GM18519 (cell line): ENCODE data around the gene BTBD2.
"Not testable (repeated sequence)": the region's sequence is repeated elsewhere in the genome, so short reads cannot be mapped to it uniquely, and the experiment has no call there.

Source experiments
- ATAC-seq: cut with Tn5 transposase; IDR thresholded peaks from one replicate; pipeline ENCODE4 v1.9.1; 2021; ENCODE audit warnings: mild to moderate bottlenecking, moderate library complexity; ENCODE audit not compliant: unreplicated experiment, low FRiP score

The BTBD2 gene

DNA sequence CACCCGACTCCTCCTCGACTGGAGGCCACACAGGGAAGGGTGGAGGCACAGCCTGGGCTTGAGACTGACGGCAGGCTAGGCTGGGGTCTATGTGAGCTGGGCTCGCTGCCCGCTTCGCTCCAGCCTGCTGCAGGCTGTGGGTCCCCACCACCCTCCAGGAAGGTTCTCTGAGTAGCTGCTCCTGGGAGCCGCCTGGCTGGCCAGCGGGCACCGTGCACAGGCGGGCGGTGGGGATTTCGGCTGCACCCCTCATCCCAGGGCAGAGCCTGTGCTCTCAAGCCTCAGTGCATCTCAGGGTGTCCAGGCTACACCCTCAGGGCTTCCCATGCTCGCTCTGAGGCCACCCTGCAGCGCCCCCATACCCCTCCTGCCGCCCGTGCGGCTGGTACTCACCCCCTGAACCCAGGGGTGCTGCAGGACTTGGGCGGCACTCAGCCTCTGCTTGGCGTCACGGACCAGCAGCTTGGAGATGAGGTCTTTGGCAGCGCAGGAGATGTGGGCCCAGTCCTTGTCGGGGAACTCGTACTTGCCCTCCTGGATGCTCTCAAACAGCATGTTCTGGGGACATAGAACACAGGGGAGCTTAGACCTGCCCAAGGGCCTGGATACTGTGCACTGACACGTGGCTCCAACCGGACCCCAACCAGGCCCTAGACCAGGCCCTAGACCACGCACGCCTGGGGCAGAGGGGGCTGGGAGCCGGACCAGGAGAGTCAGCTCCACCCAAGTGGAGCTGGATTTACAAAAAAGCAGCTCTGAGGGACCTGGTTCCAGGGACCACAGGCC is 25.3 kb upstream of the BTBD2 start:
- ATAC-seq: no peak

DNA sequence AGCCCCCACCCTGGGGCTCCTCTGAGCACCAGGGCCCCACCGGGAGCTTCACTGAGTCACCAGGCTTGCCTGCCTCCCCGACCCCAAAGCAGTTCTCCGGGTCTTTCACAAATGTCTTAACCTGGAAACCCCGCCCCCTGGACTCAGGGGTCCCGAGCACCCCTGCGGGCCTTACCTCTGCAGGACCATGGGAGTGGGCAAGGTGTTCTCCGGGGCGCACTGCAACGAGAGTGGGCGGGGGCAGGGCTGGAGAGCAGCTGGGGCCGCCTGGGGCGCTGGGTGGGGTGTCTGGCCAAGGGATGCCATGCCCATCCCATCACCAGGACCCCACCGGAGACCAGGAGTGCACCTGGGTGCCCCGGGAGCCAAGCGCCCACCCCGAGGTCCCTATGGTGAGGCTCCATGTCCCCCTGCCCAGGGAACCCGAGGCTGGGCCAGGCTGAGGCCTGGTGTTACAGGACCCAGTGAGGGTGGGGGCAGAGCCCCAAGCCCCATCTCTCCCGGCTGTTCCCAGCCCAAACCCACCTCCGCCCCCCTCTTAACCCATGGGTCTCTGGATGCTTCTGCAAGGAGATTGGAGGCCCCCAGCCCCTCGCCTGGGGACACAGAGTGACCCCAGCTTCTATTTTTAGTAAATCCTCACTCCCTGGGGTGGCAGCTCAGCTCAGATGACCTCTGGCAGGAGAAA is 24.6 kb upstream of the BTBD2 start:
- no peak for ATAC-seq

DNA sequence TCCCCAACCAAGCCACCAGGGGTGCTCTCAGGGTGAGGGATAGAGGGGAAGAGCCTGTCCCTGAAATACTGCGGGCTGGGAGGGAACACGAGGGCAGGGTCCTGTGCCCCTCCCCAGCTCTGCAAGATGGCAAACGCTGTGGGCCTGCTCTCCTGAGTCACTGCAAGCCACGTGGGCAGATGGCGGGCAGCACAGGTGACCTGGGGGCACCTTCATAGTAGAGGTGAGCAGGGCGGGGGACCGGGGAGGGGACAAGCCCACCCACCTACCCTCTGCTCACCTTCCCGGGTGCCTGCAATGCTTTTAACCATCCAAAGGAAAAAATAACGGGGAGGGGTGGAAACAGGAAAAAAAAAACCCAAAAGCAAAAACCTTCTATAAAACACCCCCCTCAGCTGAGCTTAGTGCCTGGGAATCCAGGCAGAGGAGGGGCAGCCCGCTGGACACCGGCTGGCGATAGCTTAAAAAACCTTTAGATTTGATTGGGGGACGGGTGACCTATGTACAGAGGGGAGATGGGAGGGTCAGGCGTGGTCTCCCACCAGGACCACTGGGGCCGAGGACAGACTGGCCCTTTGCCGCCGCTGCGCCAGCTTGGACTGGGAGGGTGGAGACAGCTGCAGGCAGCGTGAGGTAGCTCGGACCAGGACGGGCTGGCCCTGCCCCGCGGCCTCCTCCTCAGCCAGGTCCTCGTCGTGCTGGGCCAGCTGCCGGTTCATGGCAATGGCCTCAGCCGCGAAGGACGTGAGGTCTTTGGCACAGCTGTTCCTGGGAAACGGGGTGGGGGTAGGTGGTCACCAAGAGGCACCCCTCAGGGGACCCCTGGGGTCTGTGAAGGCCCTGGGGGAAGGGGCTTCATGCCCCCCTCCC is 23.8 kb upstream of the BTBD2 start:
- no peak for ATAC-seq

DNA sequence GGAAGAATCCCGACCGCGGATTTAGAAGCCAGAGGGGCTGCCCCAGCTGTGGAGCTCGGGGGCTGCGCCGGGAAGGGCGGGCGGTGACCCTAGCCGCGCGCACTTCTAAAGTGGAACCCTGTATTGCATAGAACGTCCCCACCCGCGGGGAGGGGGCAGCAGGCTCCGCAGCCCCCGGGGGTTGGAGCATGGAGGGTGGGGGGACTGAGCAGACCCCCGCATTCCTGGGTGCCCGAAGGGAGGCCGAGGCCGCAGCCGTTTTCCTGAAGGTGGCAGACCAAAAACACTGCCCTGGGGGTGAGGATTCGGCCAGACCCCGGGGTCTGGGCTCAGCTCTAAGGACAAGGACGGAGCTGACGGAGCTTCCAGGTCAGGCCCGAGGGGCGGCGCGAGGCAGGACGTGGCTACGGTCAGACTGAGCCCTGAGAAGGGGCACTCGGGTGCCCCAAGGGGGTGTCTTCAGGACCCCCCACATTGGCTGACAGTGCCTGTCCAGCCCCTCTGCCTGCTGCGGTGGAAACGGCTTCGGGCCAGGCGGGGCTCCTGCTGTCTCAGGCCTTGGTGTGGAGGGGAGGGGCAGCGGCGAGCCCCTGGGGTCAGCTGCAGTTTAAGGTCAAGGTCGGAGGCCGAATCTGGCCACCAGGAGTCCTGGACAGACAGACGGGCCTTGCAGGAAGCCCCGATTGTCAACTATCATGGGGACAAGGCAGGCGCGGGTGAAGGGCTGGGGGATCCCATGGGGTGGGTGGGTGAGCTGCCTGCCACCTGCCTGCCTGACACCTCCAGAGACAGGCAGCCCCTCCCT is 23.0 kb upstream of the BTBD2 start:
- no peak for ATAC-seq

DNA sequence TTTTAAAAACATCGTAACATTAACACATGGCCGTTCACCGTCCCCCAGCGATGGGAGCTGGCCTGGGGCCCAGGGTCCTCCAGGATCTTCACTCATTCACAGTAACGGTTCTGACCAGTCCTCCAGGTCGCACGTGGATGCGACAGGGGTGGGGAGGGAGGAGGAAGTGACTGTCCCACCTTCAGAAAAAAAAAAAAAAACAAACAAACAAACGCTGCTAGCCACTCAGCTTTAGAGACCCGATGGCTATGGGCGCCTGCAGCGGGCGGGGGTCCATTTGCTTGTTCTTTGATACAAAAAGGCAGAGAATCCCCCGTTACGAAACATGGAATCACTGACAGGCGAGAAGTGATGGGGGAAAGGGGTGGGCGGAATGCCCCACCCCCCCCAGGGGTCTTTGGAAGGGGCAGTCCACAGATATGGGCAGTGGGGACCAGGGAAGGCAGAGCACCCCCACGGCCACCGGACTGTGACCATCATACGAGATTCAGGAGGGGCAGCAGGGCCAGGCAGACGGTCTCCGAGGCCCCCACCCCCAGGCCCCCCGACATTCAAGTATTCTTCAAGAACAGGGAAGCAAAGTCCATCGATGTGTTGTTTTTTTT is 22.2 kb upstream of the BTBD2 start:
- ATAC-seq: no peak

DNA sequence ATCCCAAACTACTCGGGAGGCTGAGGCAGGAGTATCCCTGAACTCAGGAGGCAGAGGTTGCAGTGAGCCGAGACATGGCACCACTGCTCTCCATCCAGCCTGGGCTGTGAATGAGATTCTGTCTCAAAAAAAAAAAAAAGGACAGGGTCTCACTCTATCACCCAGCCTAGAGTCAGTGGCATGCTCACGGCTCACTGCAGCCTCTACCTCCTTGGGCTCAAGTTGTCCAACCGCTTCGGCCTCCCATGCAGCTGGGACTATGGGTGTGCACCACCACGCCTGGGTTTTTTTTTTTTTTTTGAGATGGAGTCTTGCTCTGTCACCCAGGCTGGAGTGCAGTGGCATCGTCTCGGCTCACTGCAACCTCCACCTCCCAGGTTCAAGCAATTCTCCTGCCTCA is 20.9 kb upstream of the BTBD2 start:
- no peak for ATAC-seq

DNA sequence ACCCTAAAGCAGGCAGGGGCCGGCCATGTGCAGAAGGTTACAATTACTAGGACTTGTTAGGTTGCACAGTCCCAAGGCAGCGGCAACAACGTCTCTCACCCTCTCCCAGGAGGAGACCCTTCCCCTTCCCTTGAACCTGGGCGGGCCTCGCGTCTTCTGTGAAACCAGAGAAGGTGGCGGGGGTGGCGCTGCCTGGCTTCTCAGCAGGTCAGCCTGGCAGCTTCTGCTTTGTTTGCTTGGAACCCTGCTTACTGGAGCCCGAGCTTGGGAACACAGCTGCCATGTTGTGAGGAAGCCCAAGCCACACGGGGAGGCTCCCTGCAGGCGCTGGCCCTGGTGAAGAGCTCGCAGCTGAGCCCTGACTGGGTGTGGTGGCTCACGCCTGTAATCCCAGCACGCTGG is 20.1 kb upstream of the BTBD2 start:
- ATAC-seq: no peak

DNA sequence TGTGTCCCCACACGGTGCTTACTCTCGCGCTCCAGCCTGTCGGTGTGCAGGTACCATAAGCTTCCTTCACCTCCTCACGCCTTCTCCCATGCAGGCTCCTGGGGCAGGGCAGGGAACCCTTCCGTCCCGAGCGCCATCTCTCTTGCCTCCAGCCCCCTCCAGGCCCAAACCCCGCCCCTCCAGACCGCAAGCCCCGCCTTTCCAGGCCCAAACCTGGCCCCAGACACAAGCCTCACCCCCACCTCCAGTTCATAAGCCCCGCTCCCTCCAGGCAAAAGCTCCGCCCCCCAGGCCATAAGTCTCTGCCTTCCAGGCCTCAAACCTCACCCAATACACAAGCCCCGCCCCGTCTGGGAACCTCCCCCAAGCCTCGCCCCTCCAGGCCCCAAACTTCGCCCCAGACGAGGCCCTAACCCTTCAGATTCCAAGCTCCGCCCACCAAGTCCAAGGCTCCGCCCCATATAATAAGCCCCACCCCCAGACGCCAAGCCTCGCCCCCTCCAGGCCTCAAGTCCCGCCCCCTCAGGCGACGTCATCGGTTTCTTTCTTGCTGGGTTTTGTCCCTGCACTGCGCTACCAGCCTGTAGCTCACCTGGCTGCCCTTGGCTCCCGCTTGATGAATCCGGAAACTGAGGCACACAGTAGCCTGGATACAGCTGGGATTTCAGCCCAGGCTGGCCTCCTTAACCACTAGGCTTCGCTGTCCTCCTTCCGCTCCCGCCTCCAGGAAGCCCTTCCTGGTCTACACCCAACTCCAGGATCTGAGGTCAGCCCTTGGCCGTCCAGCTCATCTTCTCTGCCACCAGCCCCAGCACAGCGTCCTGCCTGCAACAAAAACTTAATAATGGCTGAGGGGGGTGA is 19.4 kb upstream of the BTBD2 start:
- ATAC-seq: no peak

DNA sequence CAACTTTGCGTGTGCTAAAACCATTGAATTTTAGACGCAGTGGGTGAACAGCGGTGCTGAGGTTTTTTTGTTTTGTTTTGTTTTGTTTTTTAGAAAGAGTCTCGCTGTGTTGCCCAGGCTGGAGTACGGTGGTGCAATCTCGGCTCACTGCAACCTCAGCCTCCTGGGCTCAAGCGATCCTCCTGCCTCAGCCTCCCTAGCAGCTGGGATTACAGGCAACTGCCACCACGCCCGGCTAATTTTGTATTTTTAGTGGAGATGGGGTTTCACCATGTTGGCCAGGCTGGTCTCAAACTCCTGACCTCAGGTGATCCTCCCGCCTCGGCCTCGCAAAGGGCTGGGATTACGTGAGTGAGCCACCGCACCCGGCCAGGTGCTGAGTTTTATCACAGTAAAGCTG is 18.7 kb upstream of the BTBD2 start:
- ATAC-seq: not testable (repeated sequence)

DNA sequence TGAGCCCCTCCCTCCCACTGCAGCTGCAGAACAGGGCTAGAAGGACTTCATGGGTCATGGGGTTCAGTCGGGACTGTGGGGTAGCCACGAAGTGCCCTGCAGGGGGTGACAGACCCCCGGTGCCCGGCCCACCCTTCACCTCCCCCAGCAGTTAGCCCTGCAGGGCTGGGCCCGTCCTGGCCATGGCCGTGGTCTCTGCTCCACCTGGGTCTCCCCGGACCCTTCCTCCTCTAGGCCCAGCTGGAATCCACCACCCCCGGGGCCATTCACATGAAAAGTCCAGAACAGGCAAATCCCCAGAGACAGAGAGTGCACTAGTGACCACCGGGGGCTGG is 18.3 kb upstream of the BTBD2 start:
- ATAC-seq: no peak

DNA sequence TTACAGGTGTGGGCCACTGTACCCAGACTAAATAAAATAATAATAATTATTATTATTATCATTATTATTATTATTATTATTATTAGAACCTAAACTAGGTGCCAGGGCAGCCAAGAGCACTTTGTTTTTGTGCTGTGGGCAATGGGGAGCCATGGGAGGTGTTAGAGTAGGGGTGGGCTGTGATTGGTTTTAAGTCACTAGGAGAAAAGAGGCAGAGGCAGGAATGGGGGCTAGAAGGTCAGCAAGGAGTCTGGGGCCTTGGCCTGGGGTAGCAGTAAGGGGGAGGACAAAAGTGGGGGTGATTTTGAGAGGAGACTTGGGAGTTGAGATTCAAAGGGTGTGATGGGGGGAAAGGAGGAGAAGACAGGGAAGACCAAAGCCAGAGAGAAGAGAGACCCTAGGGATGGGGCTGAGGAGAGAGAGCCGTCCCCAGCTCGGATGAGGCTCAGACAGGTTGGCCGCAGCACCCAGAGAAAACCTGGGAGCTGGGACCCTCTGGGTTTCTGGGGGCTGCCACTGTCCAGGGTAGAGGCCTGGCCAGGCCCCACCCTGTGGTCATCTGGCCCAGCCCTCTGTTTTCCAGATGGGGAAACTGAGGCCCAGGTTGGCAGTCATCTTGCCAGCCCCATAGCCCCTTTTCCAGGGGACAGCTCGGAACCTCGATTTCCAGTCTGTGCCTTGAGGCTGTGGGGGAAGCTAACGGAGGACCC is 17.8 kb upstream of the BTBD2 start:
- no peak for ATAC-seq

DNA sequence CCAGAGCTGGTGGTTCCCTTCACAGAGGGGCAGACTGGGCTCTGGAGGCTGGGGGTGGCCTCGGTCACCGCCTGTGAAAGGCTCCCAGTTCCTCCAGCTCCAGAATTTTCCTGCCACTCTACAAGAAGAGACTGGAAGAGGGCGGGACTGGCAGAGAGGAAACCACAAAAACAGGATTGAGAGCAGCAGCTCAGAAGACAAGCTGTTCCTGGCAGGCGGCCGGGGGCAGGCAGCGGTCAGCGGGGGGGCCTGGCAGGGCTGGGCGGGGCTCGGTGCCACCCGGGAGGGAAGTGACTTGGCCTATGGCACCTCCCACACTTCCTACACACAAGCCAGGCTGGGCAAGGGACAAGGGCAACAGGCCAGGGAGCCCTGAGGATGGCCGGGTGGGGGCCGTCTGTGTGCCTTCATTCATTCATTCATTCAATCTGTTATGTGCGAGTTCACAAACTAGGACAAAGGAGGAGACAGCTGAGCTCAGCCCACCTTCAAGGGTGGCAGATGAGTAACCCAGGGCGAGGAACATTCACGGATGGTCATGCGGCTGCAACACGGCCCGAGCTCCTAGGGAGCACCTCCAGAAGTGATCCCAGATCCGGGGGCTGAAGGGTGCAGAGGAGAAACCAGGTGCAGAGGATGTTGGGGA is 16.9 kb upstream of the BTBD2 start:
- ATAC-seq: no peak

DNA sequence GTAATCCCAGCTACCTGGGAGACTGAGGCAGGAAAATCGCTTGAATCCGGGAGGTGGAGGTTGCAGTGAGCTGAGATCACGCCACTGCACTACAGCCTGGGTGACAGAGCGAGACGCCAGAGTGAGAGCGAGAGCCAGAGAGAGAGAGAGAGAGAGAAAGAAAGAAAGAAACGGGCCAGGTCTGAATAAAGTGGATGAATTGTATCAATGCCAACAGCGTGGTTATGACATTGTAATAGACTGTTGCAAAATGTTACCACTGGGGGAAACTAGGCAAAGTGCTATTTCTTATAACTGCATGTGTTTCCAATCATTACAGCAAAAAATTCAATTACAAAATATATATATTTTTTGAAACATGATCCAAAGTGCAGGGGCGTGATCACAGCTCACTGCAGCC is 11.8 kb upstream of the BTBD2 start:
- no peak for ATAC-seq

DNA sequence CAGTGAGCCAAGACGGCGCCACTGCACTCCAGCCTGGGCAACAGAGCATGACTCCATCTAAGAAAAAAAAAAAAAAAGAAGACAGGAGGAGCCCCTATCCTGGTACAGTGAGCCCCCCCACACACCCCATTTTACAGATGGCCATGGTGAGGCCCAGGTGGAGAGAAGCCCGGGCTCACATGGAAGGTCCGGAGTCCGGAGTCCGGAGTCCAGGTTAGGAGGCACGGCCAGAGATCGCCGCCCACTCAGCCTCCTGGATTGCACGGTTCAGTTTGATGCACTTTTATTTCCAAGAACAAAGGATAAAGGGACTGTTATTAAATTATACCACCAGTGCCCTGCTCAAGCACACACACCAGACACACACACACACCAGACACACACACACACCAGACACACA is 11.3 kb upstream of the BTBD2 start:
- ATAC-seq: no peak

DNA sequence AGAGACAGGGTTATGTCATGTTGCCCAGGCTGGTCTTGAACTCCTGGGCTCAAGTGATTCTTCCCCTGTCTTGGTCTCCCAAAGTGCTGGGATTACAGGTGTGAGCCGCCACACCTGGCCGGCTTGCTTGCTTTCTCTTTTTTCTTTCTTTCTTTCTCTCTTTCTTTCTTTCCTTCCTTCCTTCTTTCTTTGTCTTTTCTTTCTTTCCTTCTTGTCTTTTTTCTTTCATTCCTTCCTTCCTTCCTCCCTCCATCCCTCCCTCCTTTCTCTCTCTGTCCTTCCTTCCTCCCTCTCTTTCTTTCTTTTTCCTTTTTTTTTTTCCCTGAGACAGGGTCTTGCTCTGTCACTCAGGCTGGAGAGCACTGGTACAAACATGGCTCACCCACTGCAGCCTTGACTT is 6.8 kb upstream of the BTBD2 start:
- ATAC-seq: no peak

DNA sequence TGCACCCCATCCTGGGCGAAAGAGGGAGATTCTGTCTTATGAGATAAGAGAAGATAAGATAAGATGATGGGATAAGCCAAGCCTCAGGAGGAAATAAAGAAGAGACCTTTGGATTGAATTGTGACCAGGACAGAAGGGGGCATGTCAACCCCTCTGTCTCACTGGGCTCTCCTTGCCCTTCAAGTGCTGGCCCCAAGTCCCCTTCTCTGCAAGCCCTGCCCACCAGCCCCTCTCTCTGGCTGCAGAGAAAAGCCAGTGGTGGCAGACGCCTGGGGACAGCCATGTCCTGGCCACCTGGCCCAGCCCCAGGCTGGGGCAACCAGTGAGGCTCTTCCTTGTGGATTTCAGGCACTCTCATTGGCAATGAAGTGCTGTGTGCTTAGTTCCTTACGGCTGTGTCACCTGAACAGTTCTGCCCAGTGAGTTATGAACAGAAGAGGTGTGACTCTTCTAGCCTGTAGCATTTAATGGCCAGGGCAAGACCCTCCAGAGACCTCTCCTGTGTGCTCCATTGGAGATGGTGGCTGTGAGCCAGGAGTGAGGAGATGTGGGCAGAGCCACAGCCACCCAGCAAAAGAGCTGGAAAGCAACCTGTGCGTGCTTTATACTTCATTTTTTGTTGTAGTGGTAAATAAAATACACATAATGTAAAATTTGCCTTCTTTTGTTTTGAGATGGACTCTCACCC is 6.1 kb upstream of the BTBD2 start:
- ATAC-seq: no peak

DNA sequence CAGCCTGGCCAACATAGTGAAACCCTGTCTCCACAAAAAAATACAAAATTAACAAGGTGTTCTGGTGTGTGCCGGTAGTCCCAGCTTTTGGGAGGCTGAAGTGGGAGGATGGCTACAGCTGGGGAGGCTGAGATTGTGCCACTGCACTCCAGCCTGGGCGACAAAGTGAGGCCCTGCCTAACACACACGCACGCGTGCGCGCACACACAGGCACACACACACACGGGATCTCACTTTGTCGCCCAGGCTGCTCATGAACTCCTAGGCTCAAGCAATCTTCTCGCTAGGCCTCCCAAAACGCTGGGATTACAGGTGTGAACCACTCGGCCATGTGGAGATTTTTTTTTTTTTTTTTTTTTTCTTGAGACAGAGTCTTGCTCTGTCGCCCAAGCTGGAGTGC is 3.2 kb upstream of the BTBD2 start:
- ATAC-seq: no peak
